HepG2 (cell line): Measurements from ENCODE around the gene ADRA2B. TPM values are rescaled to one million over a fixed set of nuclear protein-coding genes. Genes with fewer than 3 reads are reported as not detected.

ENCODE experiments used
- ATAC-seq: fragments of 200-7000 bp; cut with Tn5 transposase; 3 replicates; pipeline ENCODE4 v1.9.1; 2020; ENCODE audit warnings: mild to moderate bottlenecking, moderate library complexity
- BruUV-seq: library from RNA; stranded (reverse); fragments of 400-500 nt; replicated peaks from 2 replicates; lab custom pipeline; 2021; lab: Mats Ljungman, UMichigan
- CTCF ChIA-PET: fragments of 300-600 bp; formaldehyde crosslinking; extraction: SDS; loops from one replicate; lab custom pipeline; 2021; ENCODE audit warnings: low total read pairs, inconsistent platforms, low intra/inter-chr PET ratio; lab: Yijun Ruan, JAX
- POLR2A ChIA-PET: fragments of 350-600 bp; sonication (Branson Sonifier 250); formaldehyde crosslinking; loops from one replicate; lab custom pipeline; 2020; ENCODE audit warnings: antibody characterized with exemption, inconsistent platforms; lab: Yijun Ruan, JAX
- DNase-seq: peaks from one replicate; pipeline ENCODE4 v3.0.0-alpha.2; 2015; ENCODE audit warnings: low spot score
- FAIRE-seq: peaks from 3 replicates; lab custom pipeline; 2011; peaks lifted over from hg19 to GRCh38; lab: Jason Lieb, UNC
- H2AFZ ChIP-seq: one replicate; pipeline ENCODE4 v1.6.1; 2011; ENCODE audit warnings: low read length, inconsistent platforms
- H3K27ac ChIP-seq: fragments of 300-600 bp; 3 replicates; pipeline ENCODE4 v1.8.0; 2011; ENCODE audit warnings: mixed run types, mild to moderate bottlenecking, mixed read lengths, low read length, inconsistent platforms; ENCODE audit not compliant: insufficient read depth; ENCODE audit errors: extremely low read length
- H3K27me3 ChIP-seq, 2 experiments: fragments of 200-600 bp in 1 of 2; 2 replicates in 1 of 2; 3 replicates in 1 of 2; pipeline versions ENCODE4 v1.6.0 to v1.8.0; 2011; ENCODE audit warnings: low read length in 2 of 2, mild to moderate bottlenecking in 2 of 2, moderate library complexity in 2 of 2, inconsistent platforms in 1 of 2; ENCODE audit not compliant: insufficient read depth in 2 of 2, control insufficient read depth in 1 of 2
- H3K36me3 ChIP-seq, 2 experiments: fragments of 200-600 bp in 1 of 2; replicated peaks in 1 of 2; 2 replicates in 1 of 2; 3 replicates in 1 of 2; pipeline versions ENCODE4 v1.5.1 to v1.8.0; 2011; ENCODE audit warnings: low read length in 2 of 2, inconsistent platforms in 1 of 2; ENCODE audit not compliant: insufficient read depth in 2 of 2, control insufficient read depth in 1 of 2
- H3K4me1 ChIP-seq: 2 replicates; pipeline ENCODE4 v1.5.1; 2012; ENCODE audit warnings: low read length, inconsistent platforms; ENCODE audit not compliant: insufficient read depth
- H3K4me2 ChIP-seq: 2 replicates; pipeline ENCODE4 v1.6.0; 2011; ENCODE audit warnings: low read depth, low read length, inconsistent platforms
- H3K4me3 ChIP-seq, 3 experiments: fragments of 200-600 bp in 1 of 3; sonication (generic), shearing (Covaris generic) in 1 of 3; replicated peaks in 1 of 3; 2 replicates each; pipeline ENCODE4 v1.5.1; 2011 to 2016; ENCODE audit warnings: low read length in 3 of 3, inconsistent platforms in 2 of 3, low read depth in 2 of 3, mild to moderate bottlenecking in 2 of 3, control low read depth in 1 of 3, mixed read lengths in 1 of 3; ENCODE audit not compliant: insufficient read depth in 1 of 3
- H3K79me2 ChIP-seq: one replicate; pipeline ENCODE4 v1.6.1; 2011; ENCODE audit warnings: low read length, inconsistent platforms; ENCODE audit not compliant: insufficient read depth
- H3K9ac ChIP-seq: 2 replicates; pipeline ENCODE4 v1.6.0; 2011; ENCODE audit warnings: mild to moderate bottlenecking, low read depth, low read length, inconsistent platforms; ENCODE audit not compliant: insufficient read depth
- H3K9me3 ChIP-seq: 2 replicates; pipeline ENCODE4 v1.5.1; 2012; ENCODE audit warnings: mild to moderate bottlenecking, low read length
- H4K20me1 ChIP-seq: 2 replicates; pipeline ENCODE4 v1.6.0; 2011; ENCODE audit warnings: inconsistent platforms, mild to moderate bottlenecking, low read length, moderate library complexity; ENCODE audit not compliant: insufficient read depth
- HOXA5 ChIP-seq: sonication (generic); formaldehyde crosslinking; IDR thresholded peaks from 2 replicates; pipeline ENCODE4 v1.4.0; 2020; ENCODE audit warnings: missing genetic modification reagents
- MED1 ChIP-seq: sonication (generic); formaldehyde crosslinking; IDR thresholded peaks from 2 replicates; pipeline ENCODE4 v1.4.0; 2020; ENCODE audit warnings: missing genetic modification reagents
- MTF1 ChIP-seq: sonication (generic); formaldehyde crosslinking; IDR thresholded peaks from 2 replicates; pipeline ENCODE4 v1.5.0; 2020; ENCODE audit warnings: missing genetic modification reagents
- NR2C2 ChIP-seq: sonication (generic); formaldehyde crosslinking; IDR thresholded peaks from 2 replicates; pipeline ENCODE4 v1.4.0; 2020; ENCODE audit warnings: missing genetic modification reagents, mild to moderate bottlenecking, moderate library complexity, borderline replicate concordance
- RELA ChIP-seq: sonication (generic); formaldehyde crosslinking; IDR thresholded peaks from 2 replicates; pipeline ENCODE4 v1.4.0; 2020; ENCODE audit warnings: missing genetic modification reagents
- TEAD3 ChIP-seq: optimal IDR thresholded peaks from 2 replicates; pipeline ENCODE3; 2016; ENCODE audit warnings: borderline replicate concordance
- ZEB1 ChIP-seq: IDR thresholded peaks from 2 replicates; pipeline ENCODE4 v1.6.1; 2012; ENCODE audit warnings: mild to moderate bottlenecking, low read depth, inconsistent platforms; ENCODE audit not compliant: insufficient replicate concordance
- ZNF724P ChIP-seq: sonication (generic); formaldehyde crosslinking; IDR thresholded peaks from 2 replicates; pipeline ENCODE4 v1.8.0; 2022; ENCODE audit warnings: missing genetic modification reagents, borderline replicate concordance
- ZZZ3 ChIP-seq: sonication (generic); formaldehyde crosslinking; IDR thresholded peaks from 2 replicates; pipeline ENCODE4 v1.4.0; 2020; ENCODE audit warnings: missing genetic modification reagents, mild to moderate bottlenecking, borderline replicate concordance
- WGBS: methylation state at CpG from one replicate; pipeline ENCODE4 v1.1.6; 2017; ENCODE audit warnings: low lambda C conversion rate; 5-methylcytosine and 5-hydroxymethylcytosine counted together
- in situ Hi-C: cut with HindIII; loops from 2 replicates; pipeline ENCODE4 v1.10.0; 2017; ENCODE audit warnings: low pct_unique_long_range_greater_than_20kb; ENCODE audit not compliant: extremely low pct_ligation_motif_present
- intact Hi-C: fragments of 100-400 bp; cut with micrococcal nuclease; formaldehyde crosslinking; loops from one replicate; pipeline ENCODE4 v1.10.0; 2022; ENCODE audit not compliant: unreplicated experiment
- polyA plus RNA-seq, 8 experiments: library from polyadenylated mRNA; depleted of rRNA in 3 of 8; stranded (reverse) in 7 of 8; unstranded in 1 of 8; fragments of >200 nt; fragmentation: Illumina TruSeq in 4 of 8; extraction: Trizol in 4 of 8; gene quantifications; 2 replicates each; pipeline versions ENCODE4 v1.2.1 to v1.2.3, GENCODE V29; 2011 to 2016; ENCODE audit warnings: low read depth in 4 of 8, missing spikeins in 1 of 8, mixed read lengths in 1 of 8; ENCODE audit not compliant: insufficient read depth in 1 of 8
- total RNA-seq, 5 experiments: library from RNA; depleted of rRNA; stranded (reverse); fragments of >200 nt; fragmentation: Illumina TruSeq; extraction: Trizol; gene quantifications; 2 replicates each; pipeline ENCODE4 v1.2.3, GENCODE V29; 2016; ENCODE audit warnings: low read depth in 1 of 5
- TF ChIP-seq, protein P1 (sequence below): IDR thresholded peaks from 2 replicates; pipeline ENCODE4 v1.6.1; 2016; ENCODE audit warnings: low read depth, missing genetic modification reagents, missing compliant biosample characterization
- TF ChIP-seq, protein P2 (sequence below): sonication (generic); formaldehyde crosslinking; conservative IDR thresholded peaks from 2 replicates; pipeline ENCODE4 v1.4.0; 2020; ENCODE audit warnings: mild to moderate bottlenecking, missing genetic modification reagents, moderate library complexity
- TF ChIP-seq, protein P3 (sequence below): sonication (generic); formaldehyde crosslinking; IDR thresholded peaks from 2 replicates; pipeline ENCODE4 v1.4.0; 2020; ENCODE audit warnings: missing genetic modification reagents

Gene ADRA2B
- total and polyA plus RNA-seq, 2 of the 13 experiments (the other 11 are each of a cell fraction or from before 2014, with no cell fraction given): not detected

DNA sequence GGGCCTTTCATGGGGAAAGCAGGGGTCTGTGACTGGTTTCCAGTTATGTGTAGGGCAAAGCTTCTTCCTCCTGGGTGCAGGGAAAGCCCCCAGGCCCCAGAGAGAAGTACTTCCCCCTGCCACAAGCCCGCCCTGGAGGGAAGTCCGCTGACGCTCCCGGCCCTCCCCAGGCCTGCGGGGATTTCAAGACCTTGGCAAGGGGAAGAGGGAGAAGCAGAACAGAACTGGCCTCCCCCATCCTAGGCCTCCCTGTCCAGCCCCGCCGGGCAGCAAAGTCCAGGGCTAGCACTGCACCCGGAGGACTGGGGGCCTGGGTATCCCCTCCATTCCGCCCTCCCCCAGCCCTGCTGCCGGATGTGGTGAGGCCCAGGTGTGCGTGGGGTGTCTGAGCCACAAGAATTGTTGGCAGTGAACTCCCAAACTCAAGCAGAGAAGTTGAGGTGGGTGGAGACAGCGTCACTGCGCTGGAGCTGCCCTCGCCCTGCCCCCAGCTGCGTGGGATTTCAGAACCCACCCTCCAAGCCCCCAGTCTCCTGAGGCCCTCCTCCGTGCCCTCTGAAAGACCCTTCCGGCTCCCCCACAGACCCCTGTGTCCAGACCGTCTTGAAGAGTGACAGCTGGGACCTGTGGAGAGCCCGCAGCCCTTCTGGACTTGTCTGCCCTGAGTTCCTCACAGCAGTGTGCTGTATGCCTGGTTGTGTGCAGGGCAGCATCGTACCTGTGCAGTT, 29.9 kb upstream of the ADRA2B start:
- no TSS peak for BruUV-seq
- CTCF ChIA-PET: no interaction called here
- ATAC-seq (peak; percentile 32), FAIRE-seq (no peak), DNase-seq (no peak)
- H3K79me2 ChIP-seq: no peaks in the 10 kb centered on the region
- no peak overlapping the region for H3K9ac ChIP-seq
- H3K4me1 ChIP-seq: peaks cover 15% of the 10 kb centered on the region
- intact Hi-C loops (no loop called here), in situ Hi-C loops (loop anchor here (25.0 kb wide), 1 partner anchor 366 kb away; the partner anchor contains the start of gene NEURL3)
- H3K36me3 ChIP-seq: no peaks in the 10 kb centered on the region
- POLR2A ChIA-PET: no interaction called here
- H4K20me1 ChIP-seq: no peaks in the 10 kb centered on the region
- H2AFZ ChIP-seq: no peak overlapping the region
- peak overlapping the region; percentile 26; the same call in 1 of the 2 replicates for H3K4me2 ChIP-seq
- 19% methylated on average over 11 of the region's 20 CpGs for WGBS
- H3K27ac ChIP-seq: no peak overlapping the region
- no peaks in the 10 kb centered on the region for H3K9me3 ChIP-seq
- peak overlapping the region in 1 of 3 experiments; percentile 17; a peak in 1 of 6 replicates for H3K4me3 ChIP-seq
- H3K27me3 ChIP-seq: peaks cover 16 to 72% of the 10 kb centered on the region in 2 experiments
- TF ChIP-seq MED1 (CRISPR knock-in tag) (no peak), ZNF724P (CRISPR knock-in tag) (no peak), NR2C2 (CRISPR knock-in tag) (no peak), MTF1 (CRISPR knock-in tag) (no peak), ZZZ3 (CRISPR knock-in tag) (no peak), TEAD3 (no peak), RELA (CRISPR knock-in tag) (no peak), HOXA5 (CRISPR knock-in tag) (no peak), ZEB1 (no peak)
- TF ChIP-seq, protein P1, sequence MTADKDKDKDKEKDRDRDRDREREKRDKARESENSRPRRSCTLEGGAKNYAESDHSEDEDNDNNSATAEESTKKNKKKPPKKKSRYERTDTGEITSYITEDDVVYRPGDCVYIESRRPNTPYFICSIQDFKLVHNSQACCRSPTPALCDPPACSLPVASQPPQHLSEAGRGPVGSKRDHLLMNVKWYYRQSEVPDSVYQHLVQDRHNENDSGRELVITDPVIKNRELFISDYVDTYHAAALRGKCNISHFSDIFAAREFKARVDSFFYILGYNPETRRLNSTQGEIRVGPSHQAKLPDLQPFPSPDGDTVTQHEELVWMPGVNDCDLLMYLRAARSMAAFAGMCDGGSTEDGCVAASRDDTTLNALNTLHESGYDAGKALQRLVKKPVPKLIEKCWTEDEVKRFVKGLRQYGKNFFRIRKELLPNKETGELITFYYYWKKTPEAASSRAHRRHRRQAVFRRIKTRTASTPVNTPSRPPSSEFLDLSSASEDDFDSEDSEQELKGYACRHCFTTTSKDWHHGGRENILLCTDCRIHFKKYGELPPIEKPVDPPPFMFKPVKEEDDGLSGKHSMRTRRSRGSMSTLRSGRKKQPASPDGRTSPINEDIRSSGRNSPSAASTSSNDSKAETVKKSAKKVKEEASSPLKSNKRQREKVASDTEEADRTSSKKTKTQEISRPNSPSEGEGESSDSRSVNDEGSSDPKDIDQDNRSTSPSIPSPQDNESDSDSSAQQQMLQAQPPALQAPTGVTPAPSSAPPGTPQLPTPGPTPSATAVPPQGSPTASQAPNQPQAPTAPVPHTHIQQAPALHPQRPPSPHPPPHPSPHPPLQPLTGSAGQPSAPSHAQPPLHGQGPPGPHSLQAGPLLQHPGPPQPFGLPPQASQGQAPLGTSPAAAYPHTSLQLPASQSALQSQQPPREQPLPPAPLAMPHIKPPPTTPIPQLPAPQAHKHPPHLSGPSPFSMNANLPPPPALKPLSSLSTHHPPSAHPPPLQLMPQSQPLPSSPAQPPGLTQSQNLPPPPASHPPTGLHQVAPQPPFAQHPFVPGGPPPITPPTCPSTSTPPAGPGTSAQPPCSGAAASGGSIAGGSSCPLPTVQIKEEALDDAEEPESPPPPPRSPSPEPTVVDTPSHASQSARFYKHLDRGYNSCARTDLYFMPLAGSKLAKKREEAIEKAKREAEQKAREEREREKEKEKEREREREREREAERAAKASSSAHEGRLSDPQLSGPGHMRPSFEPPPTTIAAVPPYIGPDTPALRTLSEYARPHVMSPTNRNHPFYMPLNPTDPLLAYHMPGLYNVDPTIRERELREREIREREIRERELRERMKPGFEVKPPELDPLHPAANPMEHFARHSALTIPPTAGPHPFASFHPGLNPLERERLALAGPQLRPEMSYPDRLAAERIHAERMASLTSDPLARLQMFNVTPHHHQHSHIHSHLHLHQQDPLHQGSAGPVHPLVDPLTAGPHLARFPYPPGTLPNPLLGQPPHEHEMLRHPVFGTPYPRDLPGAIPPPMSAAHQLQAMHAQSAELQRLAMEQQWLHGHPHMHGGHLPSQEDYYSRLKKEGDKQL: no peak
- TF ChIP-seq, protein P2, sequence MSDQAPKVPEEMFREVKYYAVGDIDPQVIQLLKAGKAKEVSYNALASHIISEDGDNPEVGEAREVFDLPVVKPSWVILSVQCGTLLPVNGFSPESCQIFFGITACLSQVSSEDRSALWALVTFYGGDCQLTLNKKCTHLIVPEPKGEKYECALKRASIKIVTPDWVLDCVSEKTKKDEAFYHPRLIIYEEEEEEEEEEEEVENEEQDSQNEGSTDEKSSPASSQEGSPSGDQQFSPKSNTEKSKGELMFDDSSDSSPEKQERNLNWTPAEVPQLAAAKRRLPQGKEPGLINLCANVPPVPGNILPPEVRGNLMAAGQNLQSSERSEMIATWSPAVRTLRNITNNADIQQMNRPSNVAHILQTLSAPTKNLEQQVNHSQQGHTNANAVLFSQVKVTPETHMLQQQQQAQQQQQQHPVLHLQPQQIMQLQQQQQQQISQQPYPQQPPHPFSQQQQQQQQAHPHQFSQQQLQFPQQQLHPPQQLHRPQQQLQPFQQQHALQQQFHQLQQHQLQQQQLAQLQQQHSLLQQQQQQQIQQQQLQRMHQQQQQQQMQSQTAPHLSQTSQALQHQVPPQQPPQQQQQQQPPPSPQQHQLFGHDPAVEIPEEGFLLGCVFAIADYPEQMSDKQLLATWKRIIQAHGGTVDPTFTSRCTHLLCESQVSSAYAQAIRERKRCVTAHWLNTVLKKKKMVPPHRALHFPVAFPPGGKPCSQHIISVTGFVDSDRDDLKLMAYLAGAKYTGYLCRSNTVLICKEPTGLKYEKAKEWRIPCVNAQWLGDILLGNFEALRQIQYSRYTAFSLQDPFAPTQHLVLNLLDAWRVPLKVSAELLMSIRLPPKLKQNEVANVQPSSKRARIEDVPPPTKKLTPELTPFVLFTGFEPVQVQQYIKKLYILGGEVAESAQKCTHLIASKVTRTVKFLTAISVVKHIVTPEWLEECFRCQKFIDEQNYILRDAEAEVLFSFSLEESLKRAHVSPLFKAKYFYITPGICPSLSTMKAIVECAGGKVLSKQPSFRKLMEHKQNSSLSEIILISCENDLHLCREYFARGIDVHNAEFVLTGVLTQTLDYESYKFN (CRISPR knock-in tag): peak; percentile 32; the same call in 1 of the 2 replicates
- TF ChIP-seq, protein P3, sequence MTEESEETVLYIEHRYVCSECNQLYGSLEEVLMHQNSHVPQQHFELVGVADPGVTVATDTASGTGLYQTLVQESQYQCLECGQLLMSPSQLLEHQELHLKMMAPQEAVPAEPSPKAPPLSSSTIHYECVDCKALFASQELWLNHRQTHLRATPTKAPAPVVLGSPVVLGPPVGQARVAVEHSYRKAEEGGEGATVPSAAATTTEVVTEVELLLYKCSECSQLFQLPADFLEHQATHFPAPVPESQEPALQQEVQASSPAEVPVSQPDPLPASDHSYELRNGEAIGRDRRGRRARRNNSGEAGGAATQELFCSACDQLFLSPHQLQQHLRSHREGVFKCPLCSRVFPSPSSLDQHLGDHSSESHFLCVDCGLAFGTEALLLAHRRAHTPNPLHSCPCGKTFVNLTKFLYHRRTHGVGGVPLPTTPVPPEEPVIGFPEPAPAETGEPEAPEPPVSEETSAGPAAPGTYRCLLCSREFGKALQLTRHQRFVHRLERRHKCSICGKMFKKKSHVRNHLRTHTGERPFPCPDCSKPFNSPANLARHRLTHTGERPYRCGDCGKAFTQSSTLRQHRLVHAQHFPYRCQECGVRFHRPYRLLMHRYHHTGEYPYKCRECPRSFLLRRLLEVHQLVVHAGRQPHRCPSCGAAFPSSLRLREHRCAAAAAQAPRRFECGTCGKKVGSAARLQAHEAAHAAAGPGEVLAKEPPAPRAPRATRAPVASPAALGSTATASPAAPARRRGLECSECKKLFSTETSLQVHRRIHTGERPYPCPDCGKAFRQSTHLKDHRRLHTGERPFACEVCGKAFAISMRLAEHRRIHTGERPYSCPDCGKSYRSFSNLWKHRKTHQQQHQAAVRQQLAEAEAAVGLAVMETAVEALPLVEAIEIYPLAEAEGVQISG (CRISPR knock-in tag): no peak
